ENCODE results near the gene NOSIP.

- TF ChIP-seq CTCF (IDR thresholded peaks at IDR 0.05; ENCODE audit: low read length) (no peak), EZH2 (IDR thresholded peaks at IDR 0.05; ENCODE audit: borderline replicate concordance, low read length) (no peak)
Measured at GRCh38 chr19:49558591-49558990, 21.8 kb downstream of the NOSIP start.

Data from OCI-LY1 (cell line).